Breast epithelium (tissue), 3 donors: ENCODE measurements around the gene CD247.

ENCODE experiments used
- CTCF ChIP-seq, 3 donors: fragments of 450-650 bp; IDR thresholded peaks; one replicate each; pipeline ENCODE4 v1.5.1; 2016 to 2017; ENCODE audit warnings: antibody characterized with exemption in 3 of 3, mild to moderate bottlenecking in 3 of 3, moderate library complexity in 3 of 3
- POLR2AphosphoS5 ChIP-seq, 3 donors: sonication (generic); formaldehyde crosslinking; IDR thresholded peaks; one replicate each; pipeline ENCODE4 v1.6.1; 2017; ENCODE audit warnings: antibody characterized with exemption in 3 of 3

GRCh38 chr1:167460836-167461235, 57.5 kb downstream of the CD247 start:
- no peak for TF ChIP-seq CTCF (IDR thresholded peaks at IDR 0.05)
- no peak for TF ChIP-seq POLR2AphosphoS5 (IDR thresholded peaks at IDR 0.05)
